Heart right ventricle (tissue), 16 donors: ENCODE results near the gene PRR15L. TPM values are rescaled to one million over a fixed set of nuclear protein-coding genes. Genes with fewer than 3 reads are reported as not detected.

Experiments used
- ATAC-seq, 8 donors: fragments of 200-7000 bp; cut with Tn5 transposase; one replicate each; pipeline ENCODE4 v1.9.1; 2020; ENCODE audit warnings: mild to moderate bottlenecking in 8 of 8, moderate library complexity in 8 of 8, moderate number of reproducible peaks in 1 of 8
- DNase-seq, 2 donors: peaks; one replicate each; pipeline ENCODE4 v3.0.0-alpha.2; 2020
- H3K27ac ChIP-seq, 10 donors: fragments of 200-600 bp; sonication (generic) in 2 of 10; one replicate each; pipeline versions ENCODE4 v1.5.0 to v1.8.0; 2020 to 2022; ENCODE audit warnings: mild to moderate bottlenecking in 3 of 10
- H3K27me3 ChIP-seq, 7 donors: fragments of 200-600 bp; one replicate each; pipeline ENCODE4 v1.8.0; 2021 to 2022; ENCODE audit warnings: mild to moderate bottlenecking in 2 of 7
- H3K36me3 ChIP-seq, 9 donors: fragments of 200-600 bp; sonication (generic) in 1 of 9; one replicate each; pipeline versions ENCODE4 v1.5.0 to v1.8.0; 2020 to 2022; ENCODE audit warnings: mild to moderate bottlenecking in 2 of 9
- H3K4me1 ChIP-seq, 9 donors: fragments of 200-600 bp; sonication (generic) in 1 of 9; one replicate each; pipeline versions ENCODE4 v1.5.0 to v1.8.0; 2020 to 2022; ENCODE audit warnings: mild to moderate bottlenecking in 4 of 9
- H3K4me3 ChIP-seq, 10 donors: fragments of 200-600 bp; sonication (generic) in 2 of 10; one replicate each; pipeline versions ENCODE4 v1.5.0 to v1.8.0; 2020 to 2022; ENCODE audit warnings: mild to moderate bottlenecking in 7 of 10, moderate library complexity in 2 of 10
- H3K9me3 ChIP-seq, 11 donors: fragments of 200-600 bp in 10 of 11; sonication (generic) in 2 of 11; one replicate each; pipeline versions ENCODE4 v1.5.0 to v1.8.0; 2013 to 2022; ENCODE audit warnings: mild to moderate bottlenecking in 2 of 11, control low read depth in 1 of 11, moderate library complexity in 1 of 11
- CTCF ChIP-seq, 9 donors: fragments of 200-600 bp; sonication (generic) in 2 of 9; IDR thresholded peaks; one replicate each; pipeline versions ENCODE4 v1.5.0 to v1.8.0; 2021 to 2022; ENCODE audit warnings: antibody characterized with exemption in 9 of 9, mild to moderate bottlenecking in 5 of 9, moderate library complexity in 1 of 9
- WGBS, 2 donors: extraction: QIAGEN DNeasy Blood & Tissue Kit; methylation state at CpG; one replicate each; pipeline ENCODE4 v1.1.7; 2013; ENCODE audit warnings: inconsistent platforms in 1 of 2; 5-methylcytosine and 5-hydroxymethylcytosine counted together
- intact Hi-C, 10 donors: fragments of 100-400 bp; cut with DNase I; formaldehyde crosslinking; loops; one replicate each; pipeline versions ENCODE4 v1.11.1 to v1.14.2; 2022
- polyA plus RNA-seq, 2 donors: library from polyadenylated mRNA; stranded (reverse); fragments of 200-250 nt; gene quantifications; one replicate each; pipeline ENCODE4 v1.2.3, GENCODE V29; 2013
- total RNA-seq, 10 donors: library from RNA; stranded (reverse); fragmentation: NEBNext Ultra II Directional in 3 of 10; extraction: Animal tissue kit (Norgen Biotek cat#: 25700) in 3 of 10; gene quantifications; one replicate each; pipeline versions ENCODE4 v1.2.1 to v1.2.4, GENCODE V29; 2021 to 2023
- donor health status: Arrhythmogenic right ventricular cardiomyopathy.
- donor health status: ischemic (EF 13 %, LVEDD 7.1; RV severe dilation, severe dysfunction).
- donor health status: healthy with polysubstance abuse.
- donor health status: DM: no; HTN: yes; CAD: no.
- donor health status: DM: no; HTN: no; CAD: no.
- donor health status: ischemic (EF 25% LVEDD 6.9; RV normal size, moderate dysfunction).
- donor health status: ischemic (EF 25% LVEDD 5.7; RV mildly dilated, moderate dysfunction).
- donor health status: healthy.
- donor health status: DM: yes; HTN: yes; CAD: no.
- donor health status: Ischemic cardiomyopathy.
- donor health status: ischemic (EF 35%, LVEDD 5.7; RV mildly dilated, moderate dysfunction).
- donor health status: nonischemic (EF 11% LVEDD 7.7; RV severe dilation, severe dysfunction).
- donor health status: DM: yes; HTN: yes; CAD: no.
- donor health status: PGD.
- donor health status: ischemic (EF 29% LVEDD 5.4; RV normal size, mild dysfunction).
- donor health status: nonischemic (EF 23%, LVEDD 6.1; RV moderate dilation, normal function).

The PRR15L gene
- total and polyA plus RNA-seq, 12 donors: not detected

GRCh38 chr17:47996201-47996600 is 38.5 kb upstream of the PRR15L start:
- WGBS, 2 donors: 74 to 84% methylated on average over 9 of the region's 9 CpGs
- TF ChIP-seq CTCF (IDR thresholded peaks at IDR 0.05): no peak
- H3K27ac ChIP-seq: no peak overlapping the region
- H3K27me3 ChIP-seq: peaks cover 0 to 9% (median 0%) of the 10 kb centered on the region in 7 donors
- H3K4me1 ChIP-seq: peaks cover 0 to 25% (median 11%) of the 10 kb centered on the region in 9 donors
- intact Hi-C loops: no loop called here
- ATAC-seq (no peak), DNase-seq (no peak)
- no peak overlapping the region for H3K4me3 ChIP-seq
- H3K36me3 ChIP-seq: no peaks in the 10 kb centered on the region
- no peaks in the 10 kb centered on the region for H3K9me3 ChIP-seq

- 71 to 74% methylated on average over 13 of the region's 13 CpGs for WGBS, 2 donors
Measured at GRCh38 chr17:47995241-47995935, 37.7 kb upstream of the PRR15L start.

GRCh38 chr17:47994724-47995123 is 37.0 kb upstream of the PRR15L start:
- ATAC-seq (no peak), DNase-seq (no peak)
- H3K27me3 ChIP-seq: peaks cover 0 to 9% (median 0%) of the 10 kb centered on the region in 7 donors
- no peaks in the 10 kb centered on the region for H3K36me3 ChIP-seq
- no peaks in the 10 kb centered on the region for H3K9me3 ChIP-seq
- intact Hi-C loops: no loop called here
- no peak overlapping the region for H3K27ac ChIP-seq
- H3K4me3 ChIP-seq: no peak overlapping the region
- no peak for TF ChIP-seq CTCF (IDR thresholded peaks at IDR 0.05)
- 90 to 91% methylated on average over 4 of the region's 4 CpGs for WGBS, 2 donors
- H3K4me1 ChIP-seq: peaks cover 0 to 17% (median 11%) of the 10 kb centered on the region in 9 donors

More at GRCh38 chr17:47995241-47995935, 37.7 kb upstream of the PRR15L start:
- ATAC-seq (no peak), DNase-seq (no peak)
- H3K27ac ChIP-seq: no peak overlapping the region
- TF ChIP-seq CTCF (IDR thresholded peaks at IDR 0.05): no peak
- no peaks in the 10 kb centered on the region for H3K36me3 ChIP-seq
- H3K9me3 ChIP-seq: no peaks in the 10 kb centered on the region
- intact Hi-C loops: no loop called here
- H3K27me3 ChIP-seq: peaks cover 0 to 9% (median 0%) of the 10 kb centered on the region in 7 donors
- H3K4me3 ChIP-seq: no peak overlapping the region
- peaks cover 0 to 20% (median 11%) of the 10 kb centered on the region in 9 donors for H3K4me1 ChIP-seq

GRCh38 chr17:47993964-47994363 is 36.3 kb upstream of the PRR15L start:
- peaks cover 0 to 17% (median 9%) of the 10 kb centered on the region in 9 donors for H3K4me1 ChIP-seq
- intact Hi-C loops: no loop called here
- ATAC-seq: no peak
- no peak for DNase-seq
- H3K27me3 ChIP-seq: peaks cover 0 to 9% (median 0%) of the 10 kb centered on the region in 7 donors
- no peak overlapping the region for H3K27ac ChIP-seq
- no peaks in the 10 kb centered on the region for H3K9me3 ChIP-seq
- no peak overlapping the region for H3K4me3 ChIP-seq
- WGBS, 2 donors: 79 to 82% methylated on average over 5 of the region's 5 CpGs
- no peaks in the 10 kb centered on the region for H3K36me3 ChIP-seq
- TF ChIP-seq CTCF (IDR thresholded peaks at IDR 0.05): no peak
